SU-DHL-6 (cell line): ENCODE measurements around the gene ZAR1L.

ENCODE experiments used
- H2AFZ ChIP-seq: fragments of 200-600 bp; sonication (generic); 2 replicates; pipeline ENCODE4 v1.6.1; 2014; ENCODE audit warnings: low read depth, mild to moderate bottlenecking, moderate library complexity, mixed read lengths, antibody characterized with exemption, low read length; ENCODE audit not compliant: severe bottlenecking
- H3F3A ChIP-seq: fragments of 200-600 bp; shearing (Covaris generic); 2 replicates; pipeline ENCODE4 v1.6.0; 2016; ENCODE audit warnings: antibody characterized with exemption, mild to moderate bottlenecking; ENCODE audit not compliant: insufficient read depth
- H3K27ac ChIP-seq: fragments of 200-600 bp; sonication (generic); 2 replicates; pipeline ENCODE4 v1.5.1; 2016; ENCODE audit warnings: low read depth, mild to moderate bottlenecking, low read length, moderate library complexity, mixed read lengths
- H3K27me3 ChIP-seq: fragments of 200-600 bp; sonication (generic), shearing (Covaris generic); 2 replicates; pipeline ENCODE4 v1.6.0; 2014; ENCODE audit warnings: mild to moderate bottlenecking, low read length
- H3K36me3 ChIP-seq: fragments of 200-600 bp; sonication (generic); 2 replicates; pipeline ENCODE4 v1.6.1; 2014; ENCODE audit warnings: mild to moderate bottlenecking, low read length, mixed read lengths
- H3K4me2 ChIP-seq: fragments of 300-600, 200-600 bp; shearing (Covaris generic), sonication (generic); 2 replicates; pipeline ENCODE4 v1.6.0; 2014; ENCODE audit warnings: low read length, low read depth, mild to moderate bottlenecking; ENCODE audit not compliant: poor library complexity, severe bottlenecking
- H3K4me3 ChIP-seq: fragments of 200-600 bp; sonication (generic); 2 replicates; pipeline ENCODE4 v1.5.1; 2014; ENCODE audit warnings: antibody characterized with exemption, low read length, mild to moderate bottlenecking, mixed read lengths; ENCODE audit not compliant: insufficient read depth, poor library complexity, severe bottlenecking
- H3K79me2 ChIP-seq: fragments of 200-600 bp; sonication (generic); 2 replicates; pipeline ENCODE4 v1.6.1; 2014; ENCODE audit warnings: mild to moderate bottlenecking, low read length, moderate library complexity; ENCODE audit not compliant: insufficient read depth
- H3K9ac ChIP-seq: fragments of 200-600 bp; sonication (generic); 2 replicates; pipeline ENCODE4 v1.7.0; 2014; ENCODE audit warnings: mild to moderate bottlenecking, low read length
- H3K9me2 ChIP-seq: fragments of 200-600 bp; sonication (generic); replicated peaks from 2 replicates; pipeline ENCODE4 v1.6.1; 2014; ENCODE audit warnings: low read length; ENCODE audit not compliant: insufficient read depth
- H3K9me3 ChIP-seq: fragments of 200-600 bp; sonication (generic); 2 replicates; pipeline ENCODE4 v1.6.1; 2014; ENCODE audit warnings: low read length, mixed read lengths; ENCODE audit not compliant: insufficient read depth
- H4K20me1 ChIP-seq: fragments of 200-600 bp; sonication (generic); 2 replicates; pipeline ENCODE4 v1.6.1; 2014; ENCODE audit warnings: low read depth, mild to moderate bottlenecking, antibody characterized with exemption, low read length, moderate library complexity, mixed read lengths
- EZH2phosphoT487 ChIP-seq: fragments of 200-600 bp; sonication (generic), shearing (Covaris generic); conservative IDR thresholded peaks from 2 replicates; pipeline ENCODE4 v1.6.1; 2018; ENCODE audit warnings: mild to moderate bottlenecking, antibody characterized with exemption, low read length, moderate library complexity, mixed read lengths
- TF ChIP-seq, protein P1 (sequence below): fragments of 200-600 bp; sonication (generic); IDR thresholded peaks from one replicate; pipeline ENCODE4 v1.5.1; 2017; ENCODE audit warnings: antibody characterized with exemption, mild to moderate bottlenecking, low read length, moderate library complexity; ENCODE audit not compliant: insufficient read depth, poor library complexity, severe bottlenecking

ZAR1L gene

DNA sequence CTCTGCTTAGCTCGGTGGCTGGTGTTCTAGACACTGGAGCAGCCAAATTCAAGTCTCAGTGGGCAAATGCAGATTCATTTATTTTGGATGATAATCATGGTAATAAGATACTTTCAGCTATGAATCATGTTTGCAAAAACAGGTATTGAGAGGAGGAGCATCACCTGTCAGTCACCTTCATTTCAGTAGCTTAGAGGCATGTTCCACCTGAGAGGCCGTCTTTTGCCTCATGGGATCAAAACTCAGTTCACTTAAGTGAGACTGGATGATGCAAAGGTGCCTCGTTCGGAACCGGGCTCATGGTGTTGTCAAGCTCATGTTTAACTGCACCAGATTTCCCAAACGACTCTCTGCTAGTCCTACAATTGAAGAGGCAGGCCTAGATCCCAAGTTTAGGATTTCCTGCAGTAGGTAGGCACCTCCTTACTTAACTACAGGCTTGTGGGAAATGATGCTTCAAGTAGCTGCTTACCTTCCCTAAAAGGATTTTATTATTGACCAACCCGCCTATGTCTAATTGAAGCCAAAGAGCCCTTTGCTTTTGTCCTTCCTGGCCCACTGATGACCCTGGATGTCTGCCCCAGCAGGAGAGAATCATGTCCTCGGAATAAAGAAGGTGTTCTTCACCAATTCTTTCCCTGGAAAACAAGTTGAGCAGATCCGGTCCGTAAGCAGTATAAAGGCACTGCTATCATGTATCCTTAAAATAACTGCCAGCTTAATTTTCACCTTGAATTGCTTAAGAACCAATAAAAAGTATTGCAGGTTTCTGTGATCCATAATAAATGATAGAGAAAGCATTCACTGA lies 60.0 kb downstream of the ZAR1L start:
- no peaks in the 10 kb centered on the region for H3K9me3 ChIP-seq
- no peaks in the 10 kb centered on the region for H4K20me1 ChIP-seq
- H2AFZ ChIP-seq: no peak overlapping the region
- H3K4me2 ChIP-seq: no peak overlapping the region
- H3K4me3 ChIP-seq: no peak overlapping the region
- H3K79me2 ChIP-seq: no peaks in the 10 kb centered on the region
- H3K36me3 ChIP-seq: no peaks in the 10 kb centered on the region
- H3K9ac ChIP-seq: no peak overlapping the region
- H3K27me3 ChIP-seq: no peaks in the 10 kb centered on the region
- TF ChIP-seq, protein P1, sequence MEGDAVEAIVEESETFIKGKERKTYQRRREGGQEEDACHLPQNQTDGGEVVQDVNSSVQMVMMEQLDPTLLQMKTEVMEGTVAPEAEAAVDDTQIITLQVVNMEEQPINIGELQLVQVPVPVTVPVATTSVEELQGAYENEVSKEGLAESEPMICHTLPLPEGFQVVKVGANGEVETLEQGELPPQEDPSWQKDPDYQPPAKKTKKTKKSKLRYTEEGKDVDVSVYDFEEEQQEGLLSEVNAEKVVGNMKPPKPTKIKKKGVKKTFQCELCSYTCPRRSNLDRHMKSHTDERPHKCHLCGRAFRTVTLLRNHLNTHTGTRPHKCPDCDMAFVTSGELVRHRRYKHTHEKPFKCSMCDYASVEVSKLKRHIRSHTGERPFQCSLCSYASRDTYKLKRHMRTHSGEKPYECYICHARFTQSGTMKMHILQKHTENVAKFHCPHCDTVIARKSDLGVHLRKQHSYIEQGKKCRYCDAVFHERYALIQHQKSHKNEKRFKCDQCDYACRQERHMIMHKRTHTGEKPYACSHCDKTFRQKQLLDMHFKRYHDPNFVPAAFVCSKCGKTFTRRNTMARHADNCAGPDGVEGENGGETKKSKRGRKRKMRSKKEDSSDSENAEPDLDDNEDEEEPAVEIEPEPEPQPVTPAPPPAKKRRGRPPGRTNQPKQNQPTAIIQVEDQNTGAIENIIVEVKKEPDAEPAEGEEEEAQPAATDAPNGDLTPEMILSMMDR: no peak
- TF ChIP-seq EZH2phosphoT487: no peak
- H3F3A ChIP-seq: no peaks in the 10 kb centered on the region
- no peaks in the 10 kb centered on the region for H3K9me2 ChIP-seq
- H3K27ac ChIP-seq: no peak overlapping the region

DNA sequence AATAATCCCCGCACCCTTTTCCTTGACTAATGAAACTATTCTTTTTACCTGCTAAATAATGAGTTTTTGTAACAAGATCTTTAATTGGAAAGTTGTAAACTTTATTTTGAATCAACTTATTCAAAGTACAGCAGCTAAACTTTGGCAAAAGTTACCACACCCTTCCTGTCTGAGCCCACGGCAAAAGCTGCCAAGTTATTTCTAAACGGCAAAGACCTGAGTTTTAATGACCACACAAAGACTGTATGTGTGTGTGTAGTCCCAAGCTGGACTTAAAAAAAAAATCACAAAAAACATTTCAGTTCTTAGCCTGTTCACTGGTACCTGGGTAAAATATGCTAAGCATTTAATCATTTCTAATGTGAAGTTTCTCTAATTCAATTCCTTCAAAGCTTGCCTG lies 60.7 kb downstream of the ZAR1L start:
- Histone ChIP-seq H3F3A (no peaks in the 10 kb centered on the region), H3K27ac (no peak overlapping the region), H3K27me3 (no peaks in the 10 kb centered on the region), H3K9me2 (no peaks in the 10 kb centered on the region), H4K20me1 (no peaks in the 10 kb centered on the region), H3K4me2 (no peak overlapping the region), H2AFZ (no peak overlapping the region), H3K79me2 (no peaks in the 10 kb centered on the region), H3K4me3 (no peak overlapping the region), H3K9ac (no peak overlapping the region), H3K9me3 (no peaks in the 10 kb centered on the region), H3K36me3 (no peaks in the 10 kb centered on the region)
- TF ChIP-seq, protein P1: no peak
- no peak for TF ChIP-seq EZH2phosphoT487

DNA sequence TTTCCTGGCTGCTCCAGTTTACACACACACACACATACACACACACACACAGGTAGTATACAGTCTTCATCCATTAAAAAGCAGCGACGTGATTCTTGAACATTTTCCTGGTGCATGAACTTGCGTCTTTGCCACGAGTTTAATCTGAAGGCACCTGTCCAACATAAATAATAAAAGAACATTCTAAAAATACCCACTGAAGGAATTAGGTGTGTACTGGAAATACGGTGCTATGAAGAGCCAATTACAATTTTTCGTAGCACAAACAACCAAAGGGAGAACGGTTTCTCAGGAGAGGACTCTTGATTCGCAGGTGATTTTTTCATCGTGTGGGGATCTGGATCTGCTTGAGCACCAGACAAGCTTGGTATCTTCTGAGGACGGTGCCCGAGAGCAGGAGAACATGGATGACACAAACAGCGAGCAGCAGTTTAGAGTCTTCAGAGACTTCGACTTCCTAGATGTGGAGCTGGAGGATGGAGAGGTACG lies 61.2 kb downstream of the ZAR1L start:
- Histone ChIP-seq H3F3A (no peaks in the 10 kb centered on the region), H4K20me1 (no peaks in the 10 kb centered on the region), H3K4me2 (no peak overlapping the region), H3K36me3 (no peaks in the 10 kb centered on the region), H3K27me3 (no peaks in the 10 kb centered on the region), H3K79me2 (no peaks in the 10 kb centered on the region), H3K9ac (no peak overlapping the region), H3K27ac (no peak overlapping the region), H2AFZ (no peak overlapping the region), H3K9me3 (no peaks in the 10 kb centered on the region), H3K9me2 (no peaks in the 10 kb centered on the region), H3K4me3 (no peak overlapping the region)
- no peak for TF ChIP-seq EZH2phosphoT487
- TF ChIP-seq, protein P1: no peak
